HUES48 (cell line): Measurements from ENCODE around the gene ARL14EP.

Experiments
- H3K27ac ChIP-seq: one replicate; pipeline ENCODE4 v1.7.0; 2013; ENCODE audit warnings: low read depth, low read length, inconsistent platforms
- H3K27me3 ChIP-seq: 2 replicates; pipeline ENCODE4 v1.6.1; 2013; ENCODE audit warnings: mild to moderate bottlenecking, low read length; ENCODE audit not compliant: control insufficient read depth, insufficient read depth
- H3K36me3 ChIP-seq: 2 replicates; pipeline ENCODE4 v1.6.1; 2013; ENCODE audit warnings: low read length; ENCODE audit not compliant: control insufficient read depth, insufficient read depth
- H3K4me1 ChIP-seq: 2 replicates; pipeline ENCODE4 v1.6.1; 2013; ENCODE audit warnings: mild to moderate bottlenecking, low read length; ENCODE audit not compliant: control insufficient read depth, insufficient read depth
- H3K4me3 ChIP-seq: 2 replicates; pipeline ENCODE4 v1.5.1; 2013; ENCODE audit warnings: mild to moderate bottlenecking, low read depth, low read length
- H3K9ac ChIP-seq: 2 replicates; pipeline ENCODE4 v1.6.1; 2013; ENCODE audit warnings: mild to moderate bottlenecking, low read depth, low read length, moderate library complexity
- H3K9me3 ChIP-seq: 2 replicates; pipeline ENCODE4 v1.6.1; 2013; ENCODE audit warnings: low read length; ENCODE audit not compliant: control insufficient read depth, insufficient read depth

Gene ARL14EP

GRCh38 chr11:30380846-30381245 is 57.9 kb downstream of the ARL14EP start:
- Histone ChIP-seq H3K9me3 (peaks cover 6% of the 10 kb centered on the region; the same call in 1 of the 2 replicates), H3K4me3 (no peak overlapping the region), H3K27ac (no peak overlapping the region), H3K36me3 (no peaks in the 10 kb centered on the region), H3K9ac (no peak overlapping the region), H3K27me3 (no peaks in the 10 kb centered on the region), H3K4me1 (no peaks in the 10 kb centered on the region)

GRCh38 chr11:30381879-30382278 is 59.0 kb downstream of the ARL14EP start:
- Histone ChIP-seq H3K27ac (no peak overlapping the region), H3K9me3 (peaks cover 16% of the 10 kb centered on the region), H3K9ac (no peak overlapping the region), H3K27me3 (no peaks in the 10 kb centered on the region), H3K36me3 (no peaks in the 10 kb centered on the region), H3K4me3 (no peak overlapping the region), H3K4me1 (no peaks in the 10 kb centered on the region)
